ENCODE measurements around the gene ZNF133.
"Not testable (repeated sequence)": the region's sequence is repeated elsewhere in the genome, so short reads cannot be mapped to it uniquely, and the experiment has no call there.

ZNF133 gene

GRCh38 chr20:18287915-18288748 lies at the start of gene ZNF133:
Gene ZNF133 (plus strand): TSS chr20:18288527. CDS start chr20:18305687, 17,160 bp downstream.
- DNase-seq (ENCODE audit: low read depth): peak; percentile 95

GRCh38 chr20:18240997-18241396 lies 47.3 kb upstream of the ZNF133 start:
- DNase-seq (ENCODE audit: low read depth): no peak

GRCh38 chr20:18243802-18244201 lies 44.5 kb upstream of the ZNF133 start:
- DNase-seq (ENCODE audit: low read depth): no peak

- DNase-seq (ENCODE audit: low read depth): not testable (repeated sequence)
Measured at GRCh38 chr20:18248545-18248944, 39.8 kb upstream of the ZNF133 start.

GRCh38 chr20:18250217-18250616 lies 38.1 kb upstream of the ZNF133 start:
- DNase-seq (ENCODE audit: low read depth): no peak

- DNase-seq (ENCODE audit: low read depth): no peak
Measured at GRCh38 chr20:18252597-18253451, 35.5 kb upstream of the ZNF133 start.

- no peak for DNase-seq (ENCODE audit: low read depth)
Measured at GRCh38 chr20:18254615-18255014, 33.7 kb upstream of the ZNF133 start.

- DNase-seq (ENCODE audit: low read depth): no peak
Measured at GRCh38 chr20:18255526-18255925, 32.8 kb upstream of the ZNF133 start.

GRCh38 chr20:18256440-18257090 lies 31.8 kb upstream of the ZNF133 start:
- no peak for DNase-seq (ENCODE audit: low read depth)

GRCh38 chr20:18258126-18258860 lies 30.0 kb upstream of the ZNF133 start:
- no peak for DNase-seq (ENCODE audit: low read depth)

GRCh38 chr20:18259730-18260129 lies 28.6 kb upstream of the ZNF133 start:
- no peak for DNase-seq (ENCODE audit: low read depth)

GRCh38 chr20:18263723-18264122 lies 24.6 kb upstream of the ZNF133 start:
- DNase-seq (ENCODE audit: low read depth): no peak

- no peak for DNase-seq (ENCODE audit: low read depth)
Measured at GRCh38 chr20:18265441-18265840, 22.9 kb upstream of the ZNF133 start.

GRCh38 chr20:18266282-18266681 lies 22.0 kb upstream of the ZNF133 start:
- no peak for DNase-seq (ENCODE audit: low read depth)

GRCh38 chr20:18267815-18268214 lies 20.5 kb upstream of the ZNF133 start:
- DNase-seq (ENCODE audit: low read depth): no peak

- no peak for DNase-seq (ENCODE audit: low read depth)
Measured at GRCh38 chr20:18271160-18271559, 17.2 kb upstream of the ZNF133 start.

GRCh38 chr20:18272451-18272850 lies 15.9 kb upstream of the ZNF133 start:
- no peak for DNase-seq (ENCODE audit: low read depth)

GRCh38 chr20:18273738-18274137 lies 14.6 kb upstream of the ZNF133 start:
- no peak for DNase-seq (ENCODE audit: low read depth)

- DNase-seq (ENCODE audit: low read depth): not testable (repeated sequence)
Measured at GRCh38 chr20:18275960-18276359, 12.4 kb upstream of the ZNF133 start.

GRCh38 chr20:18276821-18277220 lies 11.5 kb upstream of the ZNF133 start:
- no peak for DNase-seq (ENCODE audit: low read depth)

- DNase-seq (ENCODE audit: low read depth): no peak
Measured at GRCh38 chr20:18279242-18279641, 9.1 kb upstream of the ZNF133 start.
